GM23248 (cell line): ENCODE results near the gene RHOT2.

ENCODE experiments used
- EZH2 ChIP-seq: fragments of 200-600 bp; sonication (generic); IDR thresholded peaks from 2 replicates; pipeline ENCODE4 v1.6.1; 2018; ENCODE audit warnings: antibody characterized with exemption, mild to moderate bottlenecking; ENCODE audit not compliant: insufficient read depth, poor library complexity, severe bottlenecking
- EZH2phosphoT487 ChIP-seq: fragments of 200-600 bp; sonication (generic); IDR thresholded peaks from 2 replicates; pipeline ENCODE4 v1.6.1; 2018; ENCODE audit warnings: antibody characterized with exemption, moderate library complexity, mild to moderate bottlenecking, low read depth; ENCODE audit not compliant: insufficient read depth

GRCh38 chr16:693364-693763, 25.4 kb downstream of the RHOT2 start:
- TF ChIP-seq EZH2 (no peak), EZH2phosphoT487 (no peak)
